Erythroblast (primary cell): ENCODE measurements around the gene RAB22A.

Experiments used
- DNase-seq, 2 experiments: peaks; one replicate each; lab custom pipeline; 2025; lab: John Stamatoyannopoulos, UW
- GATA1 ChIP-seq: IDR thresholded peaks from 2 replicates; pipeline ENCODE4 v1.6.1; 2011; ENCODE audit warnings: low read depth, mild to moderate bottlenecking, control low read depth, low read length, moderate library complexity
- POLR2A ChIP-seq: IDR thresholded peaks from 2 replicates; pipeline ENCODE4 v1.6.1; 2011; ENCODE audit warnings: mild to moderate bottlenecking, low read length

Gene RAB22A

GRCh38 chr20:58287638-58288037 lies 21.9 kb upstream of the RAB22A start:
- DNase-seq: no peak
- no peak for TF ChIP-seq POLR2A
- no peak for TF ChIP-seq GATA1

- no peak for DNase-seq
- no peak for TF ChIP-seq POLR2A
- no peak for TF ChIP-seq GATA1
Observed at GRCh38 chr20:58289143-58289542, 20.4 kb upstream of the RAB22A start.

DNA sequence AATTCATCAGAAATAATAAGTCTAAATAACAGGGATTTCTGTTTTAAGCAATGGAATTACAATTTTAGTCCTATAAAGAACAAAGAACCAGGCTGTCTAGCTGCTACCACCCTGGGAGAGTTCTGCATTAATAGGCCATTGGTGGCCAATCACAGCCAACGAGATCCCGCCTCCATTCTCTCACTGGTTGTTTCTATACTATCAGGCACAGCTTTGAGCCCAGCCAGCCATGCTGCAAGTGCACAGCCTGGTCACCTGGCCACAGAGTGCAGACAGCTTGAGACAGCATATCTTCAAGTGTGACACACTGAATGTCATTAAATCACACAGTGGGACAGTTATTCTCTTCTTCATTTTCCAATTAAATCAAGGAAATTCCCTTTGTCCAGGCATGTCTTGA lies 16.1 kb upstream of the RAB22A start:
- no peak for TF ChIP-seq POLR2A
- TF ChIP-seq GATA1: no peak

GRCh38 chr20:58294497-58295455 lies 14.7 kb upstream of the RAB22A start:
- no peak for DNase-seq
- TF ChIP-seq POLR2A: no peak
- TF ChIP-seq GATA1: no peak

More for the DNA sequence above, 16.1 kb upstream of the RAB22A start:
- peak; percentile 7 to 15 for DNase-seq

GRCh38 chr20:58296051-58296837 lies 13.3 kb upstream of the RAB22A start:
- DNase-seq: no peak
- TF ChIP-seq GATA1 (no peak), POLR2A (no peak)

DNA sequence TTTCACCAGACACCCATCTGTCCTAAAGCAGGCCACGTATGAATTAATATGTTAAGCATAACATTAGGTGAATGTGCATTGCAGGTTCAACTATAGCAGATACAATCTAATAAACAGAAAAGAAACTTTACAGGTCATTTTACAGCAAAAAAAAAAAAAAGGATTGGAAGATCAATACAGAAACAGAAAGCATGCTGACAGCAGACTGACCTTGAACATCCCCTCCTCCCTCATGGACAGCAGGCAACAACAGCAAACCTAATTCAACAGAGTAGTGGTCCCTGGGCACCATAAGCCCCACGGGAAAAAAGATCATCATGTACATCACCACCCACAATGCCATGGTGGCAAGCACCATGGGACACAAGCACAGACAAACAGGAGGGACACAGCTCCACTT lies 12.1 kb upstream of the RAB22A start:
- DNase-seq: no peak
- TF ChIP-seq GATA1 (no peak), POLR2A (no peak)

DNA sequence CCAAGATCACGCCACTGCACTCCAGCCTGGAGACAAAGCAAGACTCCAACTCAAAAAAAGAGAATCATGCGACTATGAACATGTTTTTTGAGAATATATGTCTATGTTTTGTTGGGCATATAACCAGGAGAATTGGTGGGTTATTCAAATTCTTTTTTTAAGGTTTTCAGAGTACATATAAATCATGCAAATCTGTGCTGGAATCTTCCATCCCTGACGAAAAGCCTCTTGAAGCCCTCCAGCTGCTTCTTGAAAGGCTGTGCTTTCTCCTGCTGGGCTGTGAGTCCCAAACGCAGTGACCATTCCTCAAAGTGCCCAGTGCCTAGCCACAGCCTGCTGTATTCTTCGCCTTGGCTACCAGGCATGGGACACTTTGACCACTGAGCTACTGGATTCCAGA lies 9.2 kb upstream of the RAB22A start:
- TF ChIP-seq GATA1 (no peak), POLR2A (no peak)
- no peak for DNase-seq

DNA sequence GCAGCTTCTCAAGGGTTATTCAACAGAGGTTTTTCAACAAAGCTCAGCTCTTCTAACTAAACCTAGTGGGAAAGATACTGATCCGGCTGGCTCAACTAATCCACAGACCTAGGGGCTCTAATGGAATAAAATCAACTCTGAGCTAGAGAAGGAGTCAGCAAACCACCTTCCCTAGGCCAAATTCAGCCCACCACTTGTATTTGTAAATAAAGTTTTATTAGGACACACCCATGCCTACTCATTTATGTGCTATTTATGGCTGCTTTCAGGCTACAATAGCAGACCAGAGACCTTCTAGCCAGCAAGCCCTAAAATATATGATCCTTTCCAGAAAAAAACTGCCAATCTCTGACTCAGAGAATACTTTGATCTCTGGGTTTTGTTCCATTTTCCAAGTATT lies 6.0 kb upstream of the RAB22A start:
- TF ChIP-seq GATA1 (no peak), POLR2A (no peak)
- no peak for DNase-seq

GRCh38 chr20:58305061-58305460 lies 4.5 kb upstream of the RAB22A start:
- no peak for DNase-seq
- TF ChIP-seq GATA1 (no peak), POLR2A (no peak)

GRCh38 chr20:58306421-58307261 lies 2.9 kb upstream of the RAB22A start:
- DNase-seq: peak; percentile 15 to 26
- TF ChIP-seq GATA1 (no peak), POLR2A (no peak)

DNA sequence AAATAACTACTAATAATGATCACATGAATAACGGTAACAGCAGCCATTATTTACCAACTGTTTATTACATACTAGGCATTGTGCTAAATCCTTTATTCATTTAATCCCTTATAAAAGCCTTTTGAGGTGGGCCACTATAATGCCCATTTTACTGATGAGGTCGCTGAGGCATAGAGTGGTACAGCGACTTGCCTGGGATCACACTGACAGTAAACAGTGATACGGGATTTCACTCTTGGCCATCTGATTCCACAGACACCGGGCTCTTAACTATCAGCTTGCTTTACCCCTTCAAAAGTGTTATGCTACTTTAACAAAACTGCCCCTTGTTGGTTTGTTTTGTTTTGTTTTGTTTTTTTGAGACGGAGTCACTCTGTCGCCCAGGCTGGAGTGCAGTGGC lies 2.2 kb upstream of the RAB22A start:
- no peak for DNase-seq
- TF ChIP-seq POLR2A: no peak

GRCh38 chr20:58308290-58308679 lies 1.2 kb upstream of the RAB22A start:
- peak in 1 of 2 experiments; percentile 28 for DNase-seq
- TF ChIP-seq POLR2A (no peak), GATA1 (no peak)

- DNase-seq: peak; percentile 77 to 88
- TF ChIP-seq GATA1 (no peak), POLR2A (no peak)
Observed at GRCh38 chr20:58308680-58309527, 611 bp upstream of the RAB22A start.
